ENCODE results near the gene DYNC1H1.

DNA sequence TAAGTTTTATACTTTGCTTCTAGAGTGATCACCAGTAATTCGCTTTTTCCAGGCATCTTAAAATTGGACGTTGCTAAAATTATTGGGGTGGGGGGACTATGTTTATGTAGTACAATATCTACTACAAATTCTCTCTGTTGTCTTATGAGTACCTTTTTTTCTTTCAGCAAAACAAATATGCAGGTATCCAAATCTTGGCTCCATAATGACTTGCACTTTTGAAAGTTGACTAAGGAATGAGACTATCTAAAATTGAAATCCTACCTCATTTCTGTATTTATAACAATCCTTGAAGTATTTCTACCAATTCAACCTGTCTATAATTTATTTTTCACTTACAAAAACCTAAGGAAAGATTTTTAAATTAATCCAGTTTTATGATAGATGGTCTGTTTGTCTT is 2.4 kb downstream of the DYNC1H1 start:
- TF ChIP-seq POLR2AphosphoS5 (IDR thresholded peaks at IDR 0.05; ENCODE audit: low read depth): no peak
- TF ChIP-seq, protein P1, sequence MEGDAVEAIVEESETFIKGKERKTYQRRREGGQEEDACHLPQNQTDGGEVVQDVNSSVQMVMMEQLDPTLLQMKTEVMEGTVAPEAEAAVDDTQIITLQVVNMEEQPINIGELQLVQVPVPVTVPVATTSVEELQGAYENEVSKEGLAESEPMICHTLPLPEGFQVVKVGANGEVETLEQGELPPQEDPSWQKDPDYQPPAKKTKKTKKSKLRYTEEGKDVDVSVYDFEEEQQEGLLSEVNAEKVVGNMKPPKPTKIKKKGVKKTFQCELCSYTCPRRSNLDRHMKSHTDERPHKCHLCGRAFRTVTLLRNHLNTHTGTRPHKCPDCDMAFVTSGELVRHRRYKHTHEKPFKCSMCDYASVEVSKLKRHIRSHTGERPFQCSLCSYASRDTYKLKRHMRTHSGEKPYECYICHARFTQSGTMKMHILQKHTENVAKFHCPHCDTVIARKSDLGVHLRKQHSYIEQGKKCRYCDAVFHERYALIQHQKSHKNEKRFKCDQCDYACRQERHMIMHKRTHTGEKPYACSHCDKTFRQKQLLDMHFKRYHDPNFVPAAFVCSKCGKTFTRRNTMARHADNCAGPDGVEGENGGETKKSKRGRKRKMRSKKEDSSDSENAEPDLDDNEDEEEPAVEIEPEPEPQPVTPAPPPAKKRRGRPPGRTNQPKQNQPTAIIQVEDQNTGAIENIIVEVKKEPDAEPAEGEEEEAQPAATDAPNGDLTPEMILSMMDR (conservative IDR thresholded peaks at IDR 0.05; ENCODE audit: low read depth in 2 of 2): no peak
- no peak for TF ChIP-seq ZNF331 (CRISPR knock-in tag; IDR thresholded peaks at IDR 0.05; ENCODE audit: low read depth)
- TF ChIP-seq CREB1 (CRISPR knock-in tag; IDR thresholded peaks at IDR 0.05; ENCODE audit: low read depth): no peak
- TF ChIP-seq, protein P2, sequence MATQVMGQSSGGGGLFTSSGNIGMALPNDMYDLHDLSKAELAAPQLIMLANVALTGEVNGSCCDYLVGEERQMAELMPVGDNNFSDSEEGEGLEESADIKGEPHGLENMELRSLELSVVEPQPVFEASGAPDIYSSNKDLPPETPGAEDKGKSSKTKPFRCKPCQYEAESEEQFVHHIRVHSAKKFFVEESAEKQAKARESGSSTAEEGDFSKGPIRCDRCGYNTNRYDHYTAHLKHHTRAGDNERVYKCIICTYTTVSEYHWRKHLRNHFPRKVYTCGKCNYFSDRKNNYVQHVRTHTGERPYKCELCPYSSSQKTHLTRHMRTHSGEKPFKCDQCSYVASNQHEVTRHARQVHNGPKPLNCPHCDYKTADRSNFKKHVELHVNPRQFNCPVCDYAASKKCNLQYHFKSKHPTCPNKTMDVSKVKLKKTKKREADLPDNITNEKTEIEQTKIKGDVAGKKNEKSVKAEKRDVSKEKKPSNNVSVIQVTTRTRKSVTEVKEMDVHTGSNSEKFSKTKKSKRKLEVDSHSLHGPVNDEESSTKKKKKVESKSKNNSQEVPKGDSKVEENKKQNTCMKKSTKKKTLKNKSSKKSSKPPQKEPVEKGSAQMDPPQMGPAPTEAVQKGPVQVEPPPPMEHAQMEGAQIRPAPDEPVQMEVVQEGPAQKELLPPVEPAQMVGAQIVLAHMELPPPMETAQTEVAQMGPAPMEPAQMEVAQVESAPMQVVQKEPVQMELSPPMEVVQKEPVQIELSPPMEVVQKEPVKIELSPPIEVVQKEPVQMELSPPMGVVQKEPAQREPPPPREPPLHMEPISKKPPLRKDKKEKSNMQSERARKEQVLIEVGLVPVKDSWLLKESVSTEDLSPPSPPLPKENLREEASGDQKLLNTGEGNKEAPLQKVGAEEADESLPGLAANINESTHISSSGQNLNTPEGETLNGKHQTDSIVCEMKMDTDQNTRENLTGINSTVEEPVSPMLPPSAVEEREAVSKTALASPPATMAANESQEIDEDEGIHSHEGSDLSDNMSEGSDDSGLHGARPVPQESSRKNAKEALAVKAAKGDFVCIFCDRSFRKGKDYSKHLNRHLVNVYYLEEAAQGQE (IDR thresholded peaks at IDR 0.05; ENCODE audit: unreplicated experiment): no peak
- TF ChIP-seq EZH2 (IDR thresholded peaks at IDR 0.05; ENCODE audit: low read depth, unreplicated experiment): no peak
- no peak for TF ChIP-seq NANOG (IDR thresholded peaks at IDR 0.05; ENCODE audit: borderline replicate concordance)
- TF ChIP-seq EZH2phosphoT487 (IDR thresholded peaks at IDR 0.05; ENCODE audit: unreplicated experiment): no peak
